ENCODE measurements around the gene EIF4E3. TPM values are rescaled to one million over a fixed set of nuclear protein-coding genes. Genes with fewer than 3 reads are reported as not detected.

Gene EIF4E3
- polyA plus RNA-seq, 1 of the 3 experiments (the other 2 are of a cell fraction): 0.67 TPM

DNA sequence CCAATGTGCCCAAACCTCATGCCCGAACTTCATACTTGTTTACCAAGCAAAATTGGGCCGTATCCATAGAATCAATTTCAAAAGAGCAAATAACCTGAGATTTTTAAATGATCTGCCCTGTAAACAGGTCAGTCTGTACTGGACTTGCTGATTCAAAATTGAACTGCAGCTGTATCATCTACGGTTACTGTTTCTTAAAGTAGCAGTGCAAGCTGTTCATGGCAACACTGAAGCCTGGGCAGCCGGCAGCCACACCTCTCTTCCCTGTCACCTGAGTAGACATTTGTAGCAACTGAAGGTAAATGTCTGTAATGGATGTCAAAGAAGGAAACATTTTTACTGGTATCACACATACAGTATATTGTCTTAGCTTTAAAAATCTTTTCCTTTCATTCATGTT lies 10.6 kb downstream of the EIF4E3 start (continued):
- no peak for TF ChIP-seq RFX5 (IDR thresholded peaks at IDR 0.05; ENCODE audit: low read length)
- TF ChIP-seq SMC3 (IDR thresholded peaks at IDR 0.05; ENCODE audit: low read depth, low read length): no peak
- TF ChIP-seq NFIC (IDR thresholded peaks at IDR 0.05; ENCODE audit: borderline replicate concordance): no peak
- TF ChIP-seq YY1 (IDR thresholded peaks at IDR 0.05; ENCODE audit: low read depth): no peak

- H2AFZ ChIP-seq (ENCODE audit: low read depth): no peak overlapping the region
- H4K20me1 ChIP-seq (ENCODE audit: insufficient read depth): no peaks in the 10 kb centered on the region
- no peaks in the 10 kb centered on the region for H3K27me3 ChIP-seq (ENCODE audit: insufficient read depth)
- H3K27ac ChIP-seq (ENCODE audit: low read depth in 2 of 2, low read length in 1 of 2): no peak overlapping the region
- ChIA-PET POLR2A (no interaction called here), CTCF (interaction anchor here (1.0 to 1.6 kb wide), 3 partner anchors 11 to 163 kb away, joined by 3 to 4 read pairs (median 3); no protein-coding TSS in a partner anchor)
- no peak overlapping the region for H3K4me2 ChIP-seq
- H3K9ac ChIP-seq: no peak overlapping the region
- H3K9me3 ChIP-seq: no peaks in the 10 kb centered on the region
- no peak for DNase-seq
- 79% methylated on average over 2 of the region's 2 CpGs for WGBS (ENCODE audit: low lambda C conversion rate)
- H3K4me3 ChIP-seq (ENCODE audit: low read depth in 2 of 2, low read length in 1 of 2): no peak overlapping the region
- no peaks in the 10 kb centered on the region for H3K9me2 ChIP-seq
- H3F3A ChIP-seq (replicated peaks; ENCODE audit: insufficient read depth): no peaks in the 10 kb centered on the region
- no peaks in the 10 kb centered on the region for H3K79me2 ChIP-seq (ENCODE audit: insufficient read depth)
- H3K4me1 ChIP-seq (ENCODE audit: control insufficient read depth in 1 of 2, insufficient read depth in 2 of 2, low read depth in 1 of 2, low read length in 1 of 2): no peaks in the 10 kb centered on the region; a peak in 1 of 4 replicates
- TF ChIP-seq SIN3A (IDR thresholded peaks at IDR 0.05; ENCODE audit: borderline replicate concordance, low read depth, low read length): no peak
- TF ChIP-seq, protein P1, sequence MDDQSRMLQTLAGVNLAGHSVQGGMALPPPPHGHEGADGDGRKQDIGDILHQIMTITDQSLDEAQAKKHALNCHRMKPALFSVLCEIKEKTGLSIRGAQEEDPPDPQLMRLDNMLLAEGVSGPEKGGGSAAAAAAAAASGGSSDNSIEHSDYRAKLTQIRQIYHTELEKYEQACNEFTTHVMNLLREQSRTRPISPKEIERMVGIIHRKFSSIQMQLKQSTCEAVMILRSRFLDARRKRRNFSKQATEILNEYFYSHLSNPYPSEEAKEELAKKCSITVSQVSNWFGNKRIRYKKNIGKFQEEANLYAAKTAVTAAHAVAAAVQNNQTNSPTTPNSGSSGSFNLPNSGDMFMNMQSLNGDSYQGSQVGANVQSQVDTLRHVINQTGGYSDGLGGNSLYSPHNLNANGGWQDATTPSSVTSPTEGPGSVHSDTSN (IDR thresholded peaks at IDR 0.05): no peak
- H3K36me3 ChIP-seq (replicated peaks in 1 of 2; ENCODE audit: control insufficient read depth in 1 of 2, insufficient read depth in 2 of 2, low read length in 1 of 2): no peaks in the 10 kb centered on the region
These were observed 12.2 kb downstream of the EIF4E3 start for GRCh38 chr3:71713041-71713440.

DNA sequence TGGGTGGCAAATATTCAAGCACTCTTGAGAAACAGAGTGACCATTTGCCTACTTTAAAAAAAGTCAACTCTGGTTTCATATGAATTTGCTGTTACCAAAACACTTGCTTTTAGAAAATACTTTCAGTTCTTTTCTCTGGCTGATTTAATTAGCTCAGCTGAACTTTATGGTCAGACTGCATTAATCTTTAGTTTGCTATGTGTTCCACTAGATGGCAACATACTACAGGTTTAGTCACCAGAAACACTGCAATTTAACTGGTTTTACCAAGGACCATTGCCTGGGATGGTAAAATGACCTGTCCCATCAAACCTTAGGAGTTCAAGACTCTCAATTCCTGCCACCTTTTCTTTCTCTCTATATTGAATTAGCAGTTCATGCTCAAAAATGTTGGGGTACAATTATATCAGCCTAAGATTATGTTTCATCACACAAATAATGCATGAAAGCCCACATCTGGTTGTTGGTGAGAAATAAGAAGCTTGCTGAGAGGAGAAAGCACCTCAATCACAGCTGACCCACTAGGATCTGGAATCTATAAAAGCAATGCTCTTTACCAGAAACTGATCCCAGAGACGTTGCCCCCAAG lies 14.2 kb downstream of the EIF4E3 start:
- Histone ChIP-seq H3F3A (replicated peaks; ENCODE audit: insufficient read depth) (no peaks in the 10 kb centered on the region), H3K27ac (ENCODE audit: low read depth in 2 of 2, low read length in 1 of 2) (no peak overlapping the region), H3K27me3 (ENCODE audit: insufficient read depth) (no peaks in the 10 kb centered on the region), H3K4me1 (ENCODE audit: control insufficient read depth in 1 of 2, insufficient read depth in 2 of 2, low read depth in 1 of 2, low read length in 1 of 2) (no peaks in the 10 kb centered on the region; a peak in 1 of 4 replicates), H3K9me3 (no peaks in the 10 kb centered on the region), H2AFZ (ENCODE audit: low read depth) (no peak overlapping the region), H3K9ac (no peak overlapping the region), H4K20me1 (ENCODE audit: insufficient read depth) (no peaks in the 10 kb centered on the region), H3K36me3 (replicated peaks in 1 of 2; ENCODE audit: control insufficient read depth in 1 of 2, insufficient read depth in 2 of 2, low read length in 1 of 2) (no peaks in the 10 kb centered on the region), H3K79me2 (ENCODE audit: insufficient read depth) (no peaks in the 10 kb centered on the region), H3K4me3 (ENCODE audit: low read depth in 2 of 2, low read length in 1 of 2) (no peak overlapping the region; a peak in 1 of 4 replicates), H3K4me2 (no peak overlapping the region), H3K9me2 (no peaks in the 10 kb centered on the region)
- ChIA-PET POLR2A (interaction anchor here (0.8 kb wide), 1 partner anchor 12 kb away, joined by 3 read pairs; no protein-coding TSS in a partner anchor), CTCF (interaction anchor here (0.5 to 2.3 kb wide), 32 partner anchors 9 to 1374 kb away, joined by 3 to 34 read pairs (median 4); partner anchors contain the start of genes EIF4E3 and GXYLT2)
- peak; percentile 72 for DNase-seq
- TF ChIP-seq TEAD4 (IDR thresholded peaks at IDR 0.05; ENCODE audit: borderline replicate concordance, insufficient read depth) (no peak), GABPA (IDR thresholded peaks at IDR 0.05; ENCODE audit: low read depth) (no peak), RXRA (IDR thresholded peaks at IDR 0.05; ENCODE audit: borderline replicate concordance, low read depth) (no peak), ELF1 (IDR thresholded peaks at IDR 0.05) (no peak), FOXM1 (IDR thresholded peaks at IDR 0.05; ENCODE audit: low read depth) (no peak), FOSL2 (IDR thresholded peaks at IDR 0.05; ENCODE audit: borderline replicate concordance, low read depth) (no peak), RAD21 (IDR thresholded peaks at IDR 0.05; ENCODE audit: low read length) (peak; percentile 93), MEF2A (IDR thresholded peaks at IDR 0.05; ENCODE audit: borderline replicate concordance, low read depth) (no peak), SMC3 (IDR thresholded peaks at IDR 0.05; ENCODE audit: low read depth, low read length) (peak; percentile 74), POLR2AphosphoS5 (IDR thresholded peaks at IDR 0.05; ENCODE audit: low read depth, low read length) (no peak), EP300 (IDR thresholded peaks at IDR 0.05; ENCODE audit: borderline replicate concordance in 1 of 2, low read depth in 1 of 2, low read length in 1 of 2) (no peak)
- TF ChIP-seq, protein P2, sequence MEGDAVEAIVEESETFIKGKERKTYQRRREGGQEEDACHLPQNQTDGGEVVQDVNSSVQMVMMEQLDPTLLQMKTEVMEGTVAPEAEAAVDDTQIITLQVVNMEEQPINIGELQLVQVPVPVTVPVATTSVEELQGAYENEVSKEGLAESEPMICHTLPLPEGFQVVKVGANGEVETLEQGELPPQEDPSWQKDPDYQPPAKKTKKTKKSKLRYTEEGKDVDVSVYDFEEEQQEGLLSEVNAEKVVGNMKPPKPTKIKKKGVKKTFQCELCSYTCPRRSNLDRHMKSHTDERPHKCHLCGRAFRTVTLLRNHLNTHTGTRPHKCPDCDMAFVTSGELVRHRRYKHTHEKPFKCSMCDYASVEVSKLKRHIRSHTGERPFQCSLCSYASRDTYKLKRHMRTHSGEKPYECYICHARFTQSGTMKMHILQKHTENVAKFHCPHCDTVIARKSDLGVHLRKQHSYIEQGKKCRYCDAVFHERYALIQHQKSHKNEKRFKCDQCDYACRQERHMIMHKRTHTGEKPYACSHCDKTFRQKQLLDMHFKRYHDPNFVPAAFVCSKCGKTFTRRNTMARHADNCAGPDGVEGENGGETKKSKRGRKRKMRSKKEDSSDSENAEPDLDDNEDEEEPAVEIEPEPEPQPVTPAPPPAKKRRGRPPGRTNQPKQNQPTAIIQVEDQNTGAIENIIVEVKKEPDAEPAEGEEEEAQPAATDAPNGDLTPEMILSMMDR (IDR thresholded peaks at IDR 0.05): peak; percentile 79
- 0% methylated on average over 1 of the region's 1 CpG for WGBS (ENCODE audit: low lambda C conversion rate)

All from SK-N-SH (cell line).